ENCODE data around the gene EP400.
"Not testable (repeated sequence)": the region's sequence is repeated elsewhere in the genome, so short reads cannot be mapped to it uniquely, and the experiment has no call there.

EP400 gene

GRCh38 chr12:131948713-131949430 is 870 bp upstream of the EP400 start:
- DNase-seq (ENCODE audit: low read depth, low spot score), result not testable (repeated sequence)

GRCh38 chr12:131950182-131950913 is 606 bp downstream of the EP400 start:
- DNase-seq (ENCODE audit: low read depth, low spot score), result no peak

- DNase-seq (ENCODE audit: low read depth, low spot score), result not testable (repeated sequence)
These were observed 4.1 kb downstream of the EP400 start for GRCh38 chr12:131953810-131954209.

- DNase-seq (ENCODE audit: low read depth, low spot score), result not testable (repeated sequence)
These were observed 4.7 kb downstream of the EP400 start for GRCh38 chr12:131954460-131954859.

- DNase-seq (ENCODE audit: low read depth, low spot score), result no peak
These were observed 9.4 kb downstream of the EP400 start for GRCh38 chr12:131959116-131959515.

- no peak for DNase-seq (ENCODE audit: low read depth, low spot score)
These were observed 10.2 kb downstream of the EP400 start for GRCh38 chr12:131959641-131960589.

- DNase-seq (ENCODE audit: low read depth, low spot score), result not testable (repeated sequence)
These were observed 11.0 kb downstream of the EP400 start for GRCh38 chr12:131960590-131961325.

- DNase-seq (ENCODE audit: low read depth, low spot score), result not testable (repeated sequence)
These were observed 11.6 kb downstream of the EP400 start for GRCh38 chr12:131961328-131961727.

GRCh38 chr12:131962069-131962468 is 12.3 kb downstream of the EP400 start:
- no peak for DNase-seq (ENCODE audit: low read depth, low spot score)

- no peak for DNase-seq (ENCODE audit: low read depth, low spot score)
These were observed 13.6 kb downstream of the EP400 start for GRCh38 chr12:131963381-131963780.

- no peak for DNase-seq (ENCODE audit: low read depth, low spot score)
These were observed 15.3 kb downstream of the EP400 start for GRCh38 chr12:131965073-131965472.

- no peak for DNase-seq (ENCODE audit: low read depth, low spot score)
These were observed 21.5 kb downstream of the EP400 start for GRCh38 chr12:131971226-131971625.

GRCh38 chr12:131975228-131975627 is 25.5 kb downstream of the EP400 start:
- no peak for DNase-seq (ENCODE audit: low read depth, low spot score)

- no peak for DNase-seq (ENCODE audit: low read depth, low spot score)
These were observed 29.9 kb downstream of the EP400 start for GRCh38 chr12:131979606-131980005.

GRCh38 chr12:131980263-131980662 is 30.5 kb downstream of the EP400 start:
- no peak for DNase-seq (ENCODE audit: low read depth, low spot score)

GRCh38 chr12:131981388-131981787 is 31.6 kb downstream of the EP400 start:
- DNase-seq (ENCODE audit: low read depth, low spot score), result no peak

- no peak for DNase-seq (ENCODE audit: low read depth, low spot score)
These were observed 32.3 kb downstream of the EP400 start for GRCh38 chr12:131982041-131982440.

- no peak for DNase-seq (ENCODE audit: low read depth, low spot score)
These were observed 33.3 kb downstream of the EP400 start for GRCh38 chr12:131983026-131983425.

- no peak for DNase-seq (ENCODE audit: low read depth, low spot score)
These were observed 33.8 kb downstream of the EP400 start for GRCh38 chr12:131983554-131983953.

GRCh38 chr12:131984334-131984733 is 34.6 kb downstream of the EP400 start:
- DNase-seq (ENCODE audit: low read depth, low spot score), result no peak

- DNase-seq (ENCODE audit: low read depth, low spot score), result not testable (repeated sequence)
These were observed 35.8 kb downstream of the EP400 start for GRCh38 chr12:131985510-131985875.
